ENCODE measurements around the gene KLK4.

GRCh38 chr19:50894478-50895356 lies 16.5 kb downstream of the KLK4 start:
- TF ChIP-seq CTCF (IDR thresholded peaks at IDR 0.05; ENCODE audit: low read length) (no peak), EZH2 (optimal IDR thresholded peaks at IDR 0.05; ENCODE audit: low read depth, low read length) (no peak)

Data from MM.1S (cell line).